ENCODE data around the gene CD70.

- no peak for TF ChIP-seq CTCF (conservative IDR thresholded peaks at IDR 0.05; ENCODE audit: low read depth, low read length)
- no peak for TF ChIP-seq EZH2phosphoT487 (IDR thresholded peaks at IDR 0.05; ENCODE audit: borderline replicate concordance, low read length)
- no peak for TF ChIP-seq EZH2 (IDR thresholded peaks at IDR 0.05; ENCODE audit: low read length, unreplicated experiment)
Observed at GRCh38 chr19:6568010-6568526, 22.9 kb downstream of the CD70 start.

Data from PC-3 (cell line).